Activated CD8-positive, alpha-beta memory T cell treated with anti-CD3 and anti-CD28 coated beads, Interleukin-2, amount 50 U/mL, for 1 hour (primary cell): Measurements from ENCODE around the gene TNK2.
"Not testable (repeated sequence)": the region's sequence is repeated elsewhere in the genome, so short reads cannot be mapped to it uniquely, and the experiment has no call there.

ENCODE experiments used
- DNase-seq: peaks from one replicate; pipeline ENCODE4 v3.0.0-alpha.2; 2020; ENCODE audit errors: extremely low read depth

The TNK2 gene

DNA sequence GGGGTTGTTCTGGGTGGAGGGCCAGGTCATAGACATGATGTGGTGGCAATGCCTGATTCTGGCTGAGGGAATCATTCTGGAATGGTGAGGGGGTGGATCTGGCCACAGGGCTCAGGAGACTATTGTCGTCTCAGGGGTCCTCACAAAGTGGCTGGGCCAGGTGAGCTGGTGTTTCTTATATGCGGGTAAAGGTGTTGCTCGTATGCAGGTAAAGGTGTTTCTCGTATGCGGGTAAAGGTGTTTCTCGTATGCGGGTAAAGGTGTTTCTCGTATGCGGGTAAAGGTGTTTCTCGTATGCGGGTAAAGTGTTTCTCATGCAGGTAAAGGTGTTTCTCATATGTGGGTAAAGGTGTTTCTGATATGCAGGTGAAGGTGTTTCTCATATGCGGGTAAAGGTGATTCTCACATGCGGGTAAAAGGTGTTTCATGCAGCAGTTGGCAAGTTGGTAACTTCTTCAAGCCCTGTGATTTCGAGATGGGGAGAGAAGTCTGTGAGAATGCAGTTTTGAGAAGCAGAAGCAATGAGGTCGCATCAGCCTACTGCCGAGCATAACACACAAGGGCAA, 86.1 kb downstream of the TNK2 start:
- DNase-seq, result no peak

DNA sequence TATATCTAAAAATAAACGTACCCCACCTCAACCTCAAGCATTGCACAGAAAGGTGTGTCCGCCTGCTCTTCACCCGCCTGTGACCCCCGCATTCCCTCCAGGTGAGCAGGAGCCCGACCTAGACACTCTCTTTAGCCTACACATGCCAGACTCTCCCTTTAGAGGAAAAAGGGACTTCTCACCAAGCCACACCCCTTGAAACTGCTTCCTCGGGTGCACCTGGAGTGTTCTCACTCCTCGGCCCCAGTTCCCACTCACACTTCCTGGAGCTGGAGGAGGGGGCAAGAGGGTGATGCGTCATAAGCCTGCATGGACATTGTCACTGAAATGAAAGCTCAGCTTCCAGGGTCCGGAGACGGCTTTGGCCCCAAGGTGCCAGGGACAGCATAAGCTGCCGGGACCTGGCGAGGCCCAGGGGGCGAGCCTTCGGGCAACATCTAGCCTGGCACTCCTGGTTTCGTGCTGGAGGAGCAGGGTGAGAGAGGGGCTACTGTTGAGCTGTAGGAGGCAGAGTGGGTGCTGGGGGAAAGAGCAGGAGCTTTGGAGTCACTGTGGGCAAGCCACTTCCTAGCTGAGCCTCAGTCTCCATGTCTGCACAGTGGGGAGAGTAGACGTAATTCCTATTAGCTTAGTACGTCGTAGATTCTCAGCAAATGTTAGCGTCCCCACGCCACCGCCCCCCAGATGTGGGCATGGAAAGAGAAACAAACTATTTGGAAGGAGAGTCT, 86.8 kb downstream of the TNK2 start:
- no peak for DNase-seq

DNA sequence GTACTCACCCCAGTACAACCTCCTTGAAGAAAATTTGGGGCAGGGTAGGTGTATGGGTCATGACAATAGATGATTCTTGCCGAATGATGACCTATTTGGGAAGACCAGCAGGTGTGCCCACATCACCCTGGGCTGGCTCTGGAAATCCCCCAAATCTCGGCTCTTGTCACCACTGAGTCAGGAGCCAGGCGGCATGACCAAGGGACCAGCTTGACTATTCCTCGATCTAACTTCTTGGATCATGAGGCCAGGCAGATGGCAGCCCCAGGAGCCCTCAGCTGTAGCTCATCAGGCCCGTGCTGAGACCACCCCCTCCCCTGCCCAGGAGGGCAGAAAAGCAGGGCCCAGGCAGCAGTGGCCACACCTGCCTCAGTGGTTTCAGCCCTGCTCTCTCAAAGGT, 87.5 kb downstream of the TNK2 start:
- no peak for DNase-seq

DNA sequence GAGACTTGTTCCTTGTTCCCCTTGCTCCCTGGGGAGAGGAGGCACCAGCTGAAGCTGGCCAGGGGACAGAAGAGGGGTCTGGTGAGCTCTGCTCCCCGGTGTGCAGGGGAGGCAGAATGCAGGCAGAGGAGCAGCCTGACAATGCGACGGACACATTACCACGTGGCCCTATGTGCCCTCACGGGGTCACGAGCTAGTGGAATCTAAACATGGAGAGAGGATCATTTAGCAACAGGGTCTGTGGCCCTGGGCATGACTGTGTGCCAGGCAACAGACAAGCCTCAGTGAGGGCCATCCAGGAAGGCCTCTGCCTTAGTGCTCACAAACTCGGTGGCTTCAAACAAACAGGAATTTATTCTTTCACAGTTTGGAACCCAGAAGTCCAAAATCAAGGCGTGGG, 88.2 kb downstream of the TNK2 start:
- no peak for DNase-seq

DNA sequence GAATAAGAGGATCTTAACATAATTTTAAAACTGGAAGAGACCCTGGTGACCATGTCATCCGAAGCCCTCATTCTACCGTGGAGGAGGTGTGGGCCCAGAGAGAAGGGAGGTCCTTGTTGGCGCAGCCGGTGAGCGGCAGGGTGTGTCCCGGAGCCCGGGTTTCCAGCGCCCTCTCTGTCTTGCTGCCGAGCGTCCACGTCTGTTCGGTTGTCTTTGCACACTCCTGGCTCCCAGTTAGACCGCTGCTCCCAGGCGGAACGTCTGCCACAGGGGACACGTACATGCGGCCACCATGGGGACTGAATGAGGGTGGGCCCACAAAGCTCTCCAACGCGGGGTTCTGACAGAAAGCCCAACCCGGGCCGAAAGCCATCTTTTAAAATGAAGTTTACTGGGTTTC, 90.0 kb downstream of the TNK2 start:
- no peak for DNase-seq

DNA sequence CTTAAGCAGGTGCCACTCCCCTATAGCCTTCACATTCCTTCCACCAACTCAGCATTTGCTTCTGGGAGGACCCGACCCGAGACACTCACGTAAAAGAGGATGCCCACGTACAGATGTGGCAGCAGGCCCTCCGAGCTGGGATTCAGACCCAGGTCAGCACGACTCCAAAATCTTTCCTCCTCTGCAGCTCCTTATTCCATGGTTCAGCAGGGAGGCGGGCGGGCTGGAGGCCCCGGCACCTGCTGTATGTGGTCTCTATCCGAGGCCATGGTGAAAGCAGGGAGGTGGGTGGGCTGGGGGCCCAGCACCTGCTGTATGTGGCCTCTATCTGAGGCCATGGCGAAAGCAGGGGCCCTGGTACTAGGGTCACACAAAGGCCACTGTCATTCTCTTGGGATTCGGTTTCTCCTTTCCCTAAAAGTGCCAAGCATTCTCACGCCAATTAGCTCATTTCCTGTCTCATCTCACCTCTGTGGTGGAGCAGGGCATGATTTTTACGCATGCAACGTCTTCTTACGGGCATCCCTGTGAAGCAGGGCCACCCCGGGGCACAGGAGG, 90.7 kb downstream of the TNK2 start:
- DNase-seq, result no peak

DNA sequence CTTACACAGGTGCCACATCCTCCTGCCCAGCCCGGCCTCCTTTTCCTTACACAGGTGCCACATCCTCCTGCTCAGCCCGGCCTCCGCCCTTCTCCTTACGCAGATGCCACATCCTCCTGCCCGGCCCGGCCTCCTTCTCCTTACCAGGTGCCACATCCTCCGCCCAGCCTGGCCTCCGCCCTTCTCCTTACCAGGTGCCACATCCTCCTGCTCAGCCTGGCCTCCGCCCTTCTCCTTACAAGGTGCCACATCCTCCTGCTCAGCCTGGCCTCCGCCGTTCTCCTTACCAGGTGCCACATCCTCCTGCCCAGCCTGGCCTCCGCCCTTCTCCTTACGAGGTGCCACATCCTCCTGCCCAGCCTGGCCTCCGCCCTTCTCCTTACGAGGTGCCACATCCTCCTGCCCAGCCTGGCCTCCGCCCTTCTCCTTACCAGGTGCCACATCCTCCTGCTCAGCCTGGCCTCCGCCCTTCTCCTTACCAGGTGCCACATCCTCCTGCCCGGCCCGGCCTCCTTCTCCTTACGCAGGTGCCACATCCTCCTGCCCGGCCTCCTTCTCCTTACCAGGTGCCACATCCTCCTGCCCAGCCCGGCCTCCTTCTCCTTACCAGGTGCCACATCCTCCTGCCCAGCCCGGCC, 92.0 kb downstream of the TNK2 start:
- DNase-seq, result not testable (repeated sequence)

DNA sequence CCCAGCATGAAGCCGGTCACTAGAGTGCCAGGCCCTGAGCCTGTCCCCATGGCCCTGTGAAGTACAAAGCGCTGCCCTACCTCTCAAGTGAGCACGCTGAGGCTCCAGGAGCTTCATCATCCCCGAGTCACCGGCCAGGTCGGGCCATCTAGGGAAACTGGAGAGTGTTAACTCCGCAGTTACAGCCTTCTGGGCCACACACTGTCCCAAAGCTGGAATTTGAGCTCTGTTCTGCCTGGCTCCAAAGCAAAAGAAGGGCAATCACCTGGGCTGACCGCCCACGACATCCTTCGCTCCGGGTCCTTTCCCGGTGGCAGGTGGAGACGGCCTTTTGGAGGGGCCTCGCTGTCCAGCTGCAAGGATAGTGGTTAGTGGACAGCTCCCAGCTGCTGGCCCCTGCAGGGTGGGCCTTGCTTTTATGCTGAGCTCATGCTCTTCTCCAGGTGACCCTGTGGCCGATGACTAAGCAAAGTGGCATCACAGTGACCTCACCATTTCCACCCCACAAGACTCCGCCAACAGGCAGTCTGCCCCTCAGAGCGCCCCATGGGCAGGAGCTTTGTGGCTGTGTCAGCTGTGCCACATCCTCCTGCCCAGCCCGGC, 93.1 kb downstream of the TNK2 start:
- no peak for DNase-seq

DNA sequence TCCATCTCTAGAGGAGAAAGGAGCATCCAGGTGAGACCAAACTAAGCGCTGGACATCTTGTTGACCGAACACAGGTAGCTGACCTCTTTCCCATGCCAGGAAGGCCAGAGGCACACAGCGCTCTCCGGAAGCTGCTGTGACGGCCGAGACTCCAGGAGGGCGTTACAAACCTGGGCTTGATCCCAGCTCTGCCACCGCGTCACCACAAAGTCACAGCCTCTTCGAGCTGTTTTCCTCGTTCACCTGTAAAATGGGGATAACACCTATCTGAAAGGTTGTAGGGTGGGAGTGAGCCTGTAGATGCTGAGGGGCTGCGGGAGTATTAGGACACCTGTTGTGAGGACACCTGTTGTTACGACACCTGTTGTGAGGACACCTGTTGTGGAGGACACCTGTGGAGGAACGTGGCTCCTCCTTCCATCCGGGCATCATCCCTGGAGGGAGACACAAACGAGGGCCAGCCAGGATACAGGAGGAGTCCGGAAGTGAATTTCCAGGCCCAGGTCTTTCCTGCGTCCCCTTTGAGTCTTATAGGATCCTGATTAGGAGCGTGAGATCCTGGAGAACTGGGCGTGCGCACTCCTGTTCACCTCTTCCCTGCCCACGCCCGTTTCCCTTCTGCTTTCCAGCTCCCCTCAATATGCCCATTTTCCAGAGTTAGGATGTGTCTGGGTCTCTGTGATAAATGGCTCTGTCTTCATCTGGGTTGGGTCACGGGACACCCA, 94.3 kb downstream of the TNK2 start:
- DNase-seq, result no peak
